Psoas muscle (tissue), 8 donors: ENCODE results near the gene CHCHD6. TPM values are rescaled to one million over a fixed set of nuclear protein-coding genes. Genes with fewer than 3 reads are reported as not detected.

ENCODE experiments used
- ATAC-seq, 4 donors: fragments of 200-7000 bp; cut with Tn5 transposase; one replicate each; pipeline ENCODE4 v1.9.1; 2020; ENCODE audit warnings: moderate library complexity in 3 of 4, mild to moderate bottlenecking in 2 of 4
- DNase-seq, 2 donors: peaks; one replicate each; pipeline ENCODE4 v3.0.0-alpha.2; 2020
- H3K27ac ChIP-seq: fragments of 200-600 bp; one replicate; pipeline ENCODE4 v1.8.0; 2022
- H3K27me3 ChIP-seq, 3 donors: fragments of 200-600 bp in 1 of 3; one replicate each; pipeline versions ENCODE4 v1.6.1 to v1.8.0; 2013 to 2022; ENCODE audit warnings: low read length in 2 of 3, mild to moderate bottlenecking in 2 of 3, moderate library complexity in 1 of 3; ENCODE audit not compliant: insufficient read depth in 3 of 3
- H3K36me3 ChIP-seq, 2 donors: fragments of 200-600 bp in 1 of 2; one replicate each; pipeline versions ENCODE4 v1.6.1 to v1.8.0; 2013 to 2022; ENCODE audit warnings: low read depth in 1 of 2, mild to moderate bottlenecking in 1 of 2, moderate library complexity in 1 of 2; ENCODE audit not compliant: insufficient read depth in 1 of 2
- H3K4me1 ChIP-seq: fragments of 200-600 bp; one replicate; pipeline ENCODE4 v1.8.0; 2022
- H3K4me3 ChIP-seq: fragments of 200-600 bp; one replicate; pipeline ENCODE4 v1.8.0; 2022; ENCODE audit warnings: mild to moderate bottlenecking
- H3K9me3 ChIP-seq: fragments of 200-600 bp; one replicate; pipeline ENCODE4 v1.8.0; 2022
- WGBS, 3 donors: extraction: QIAGEN DNeasy Blood & Tissue Kit; methylation state at CpG; one replicate each; pipeline versions ENCODE4 v1.1.6 to v1.1.7; 2013; 5-methylcytosine and 5-hydroxymethylcytosine counted together
- intact Hi-C, 2 donors: fragments of 100-400 bp; cut with DNase I; formaldehyde crosslinking; loops; one replicate each; pipeline versions ENCODE4 v1.11.0 to v1.14.2; 2022
- polyA plus RNA-seq, 3 donors: library from polyadenylated mRNA; stranded (reverse); fragments of 200-250 nt; gene quantifications; one replicate each; pipeline ENCODE4 v1.2.3, GENCODE V29; 2013
- total RNA-seq, 4 donors: library from RNA; stranded (reverse); fragmentation: NEBNext Ultra II Directional in 2 of 4; extraction: Animal tissue kit (Norgen Biotek cat#: 25700) in 2 of 4; gene quantifications; one replicate each; pipeline versions ENCODE4 v1.2.1 to v1.2.4, GENCODE V29; 2021 to 2023
- TF ChIP-seq, protein P1 (sequence below): fragments of 200-600 bp; IDR thresholded peaks from one replicate; pipeline ENCODE4 v1.8.0; 2022; ENCODE audit warnings: antibody characterized with exemption
- donor health status: healthy with polysubstance abuse.
- donor health status: DM: no; HTN: no; CAD: no; lungs with moderate emphysema.
- donor health status: Bipolar disorder and iron deficiency.
- donor health status: healthy.
- donor health status: DM: yes; HTN: yes; CAD: no.
- donor health status: DM: no; HTN: no; CAD: no.
- donor health status: DM: no; HTN: no; CAD: no.
- donor health status: DM: yes; HTN: yes; CAD: no.

Gene CHCHD6
- total and polyA plus RNA-seq, 7 donors = 2.4 to 13.8 (median 3.5) TPM

DNA sequence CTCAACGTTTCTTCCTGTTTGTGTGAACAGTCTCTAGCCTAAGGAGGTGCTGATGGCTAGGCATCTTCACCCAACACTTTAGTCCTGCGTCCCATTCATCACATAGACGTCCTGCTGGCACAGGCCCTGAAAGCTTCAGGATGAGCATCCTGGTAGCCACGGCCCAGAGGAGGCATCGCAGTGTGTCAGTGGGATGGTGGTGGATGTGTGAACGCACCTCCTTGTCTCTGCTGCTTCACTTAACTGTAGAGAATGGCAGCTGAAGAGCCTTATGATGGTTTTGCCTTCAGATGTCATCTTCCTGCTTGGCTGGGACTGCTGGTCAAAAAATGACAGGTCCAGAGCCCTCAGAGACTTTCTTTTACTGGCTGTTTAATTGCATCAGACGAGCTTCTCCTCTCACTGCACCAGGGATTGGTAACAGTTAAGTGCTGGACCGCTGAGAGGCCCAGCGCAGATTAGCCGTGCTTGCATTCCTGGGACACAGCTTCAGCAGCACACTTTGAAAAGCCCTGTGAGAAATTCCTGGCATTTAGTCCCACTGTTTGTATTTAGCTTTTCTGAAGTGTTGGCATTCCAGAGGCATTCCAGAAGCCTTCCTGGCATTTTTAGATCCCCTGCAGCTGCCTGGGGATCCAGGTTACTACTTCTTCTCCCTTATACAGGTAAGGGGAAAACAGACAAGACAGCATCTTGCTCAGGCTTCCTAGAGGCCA, 146.5 kb downstream of the CHCHD6 start:
- intact Hi-C loops = no loop called here
- no peaks in the 10 kb centered on the region for H3K9me3 ChIP-seq
- peak in 1 of 4 donors; percentile 41 for ATAC-seq
- H3K27ac ChIP-seq = no peak overlapping the region
- TF ChIP-seq, protein P1, sequence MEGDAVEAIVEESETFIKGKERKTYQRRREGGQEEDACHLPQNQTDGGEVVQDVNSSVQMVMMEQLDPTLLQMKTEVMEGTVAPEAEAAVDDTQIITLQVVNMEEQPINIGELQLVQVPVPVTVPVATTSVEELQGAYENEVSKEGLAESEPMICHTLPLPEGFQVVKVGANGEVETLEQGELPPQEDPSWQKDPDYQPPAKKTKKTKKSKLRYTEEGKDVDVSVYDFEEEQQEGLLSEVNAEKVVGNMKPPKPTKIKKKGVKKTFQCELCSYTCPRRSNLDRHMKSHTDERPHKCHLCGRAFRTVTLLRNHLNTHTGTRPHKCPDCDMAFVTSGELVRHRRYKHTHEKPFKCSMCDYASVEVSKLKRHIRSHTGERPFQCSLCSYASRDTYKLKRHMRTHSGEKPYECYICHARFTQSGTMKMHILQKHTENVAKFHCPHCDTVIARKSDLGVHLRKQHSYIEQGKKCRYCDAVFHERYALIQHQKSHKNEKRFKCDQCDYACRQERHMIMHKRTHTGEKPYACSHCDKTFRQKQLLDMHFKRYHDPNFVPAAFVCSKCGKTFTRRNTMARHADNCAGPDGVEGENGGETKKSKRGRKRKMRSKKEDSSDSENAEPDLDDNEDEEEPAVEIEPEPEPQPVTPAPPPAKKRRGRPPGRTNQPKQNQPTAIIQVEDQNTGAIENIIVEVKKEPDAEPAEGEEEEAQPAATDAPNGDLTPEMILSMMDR = no peak
- WGBS, 3 donors = 55 to 71% (median 64%) methylated on average over 10 of the region's 10 CpGs
- H3K27me3 ChIP-seq = no peaks in the 10 kb centered on the region
- H3K36me3 ChIP-seq = no peaks in the 10 kb centered on the region
- H3K4me1 ChIP-seq = peaks cover 5% of the 10 kb centered on the region
- H3K4me3 ChIP-seq = no peak overlapping the region
- no peak for DNase-seq

DNA sequence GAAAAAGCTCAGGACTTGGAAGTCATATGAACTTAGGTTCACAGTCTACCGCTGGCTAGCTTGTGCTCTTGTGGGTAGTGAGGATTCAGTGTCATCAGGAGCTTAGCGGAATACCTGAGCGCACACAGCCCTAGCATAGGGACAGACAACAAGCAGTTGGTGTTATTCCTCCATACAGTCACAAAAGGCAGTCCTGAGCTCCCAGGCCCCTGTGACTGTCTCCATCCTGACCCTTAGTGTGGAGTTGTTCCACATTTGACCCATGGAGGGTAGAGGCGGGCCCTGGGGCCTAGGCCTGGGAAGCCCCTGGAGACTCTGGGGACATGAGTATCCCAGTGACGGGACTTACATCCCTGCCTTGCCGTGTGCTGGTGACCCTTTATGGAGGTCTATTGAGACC, 147.3 kb downstream of the CHCHD6 start:
- ATAC-seq (no peak), DNase-seq (no peak)
- Histone ChIP-seq H3K4me3 (no peak overlapping the region), H3K27me3 (no peaks in the 10 kb centered on the region), H3K4me1 (peaks cover 5% of the 10 kb centered on the region), H3K36me3 (no peaks in the 10 kb centered on the region), H3K27ac (no peak overlapping the region), H3K9me3 (no peaks in the 10 kb centered on the region)
- TF ChIP-seq, protein P1 = no peak
- intact Hi-C loops = no loop called here
- 94 to 97% (median 94%) methylated on average over 6 of the region's 6 CpGs for whole genome bisulfite sequencing, 3 donors

DNA sequence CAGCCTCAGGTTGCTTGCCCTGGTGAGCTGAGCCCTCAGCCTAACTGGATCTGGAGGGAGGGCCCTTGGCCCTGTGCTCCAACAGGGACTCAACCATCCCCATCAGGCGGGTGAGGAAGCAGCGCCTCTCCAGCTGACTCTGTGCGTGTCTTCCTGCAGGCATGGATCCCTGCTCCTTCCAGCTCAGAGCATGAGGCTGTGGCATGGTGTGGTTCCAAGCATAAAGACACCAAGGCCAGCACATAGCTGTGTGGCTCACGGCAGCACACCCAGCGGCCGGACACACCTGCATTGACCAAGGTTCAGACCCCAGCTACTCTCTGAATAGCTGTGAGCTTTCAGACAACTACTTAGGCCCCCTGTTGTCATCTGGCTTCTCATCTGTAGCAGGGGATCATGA, 147.9 kb downstream of the CHCHD6 start:
- TF ChIP-seq, protein P1 = no peak
- H3K27ac ChIP-seq = no peak overlapping the region
- no peak for ATAC-seq
- 98 to 99% (median 98%) methylated on average over 6 of the region's 6 CpGs for WGBS, 3 donors
- peaks cover 5% of the 10 kb centered on the region for H3K4me1 ChIP-seq
- no peaks in the 10 kb centered on the region for H3K9me3 ChIP-seq
- no peaks in the 10 kb centered on the region for H3K27me3 ChIP-seq
- intact Hi-C loops = no loop called here
- H3K4me3 ChIP-seq = no peak overlapping the region
- no peak for DNase-seq
- H3K36me3 ChIP-seq = no peaks in the 10 kb centered on the region

DNA sequence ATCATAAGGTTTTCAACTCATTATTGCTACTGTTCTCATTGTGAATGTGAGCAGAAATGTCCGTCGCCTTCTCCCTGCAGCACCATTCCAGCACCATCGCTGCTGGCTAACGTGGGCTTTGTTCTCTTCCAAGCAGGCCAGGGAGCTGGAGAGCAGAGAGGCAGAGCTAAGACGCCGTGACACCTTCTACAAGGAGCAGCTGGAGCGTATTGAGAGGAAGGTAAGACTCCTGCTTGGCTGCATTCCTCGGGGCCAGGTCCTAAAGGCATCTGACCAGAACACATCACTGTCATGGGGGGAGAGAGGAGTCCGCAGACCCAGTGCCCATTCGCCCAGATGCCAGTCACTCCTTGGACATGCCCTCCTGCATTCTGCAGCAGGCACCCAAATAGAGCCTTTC, 148.5 kb downstream of the CHCHD6 start:
- no peaks in the 10 kb centered on the region for H3K9me3 ChIP-seq
- no peak for DNase-seq
- H3K4me1 ChIP-seq = peaks cover 5% of the 10 kb centered on the region
- no peak overlapping the region for H3K4me3 ChIP-seq
- H3K27ac ChIP-seq = no peak overlapping the region
- no peaks in the 10 kb centered on the region for H3K27me3 ChIP-seq
- ATAC-seq = no peak
- intact Hi-C loops = no loop called here
- TF ChIP-seq, protein P1 = no peak
- H3K36me3 ChIP-seq = no peaks in the 10 kb centered on the region
- WGBS, 3 donors = 93 to 94% (median 93%) methylated on average over 10 of the region's 10 CpGs

DNA sequence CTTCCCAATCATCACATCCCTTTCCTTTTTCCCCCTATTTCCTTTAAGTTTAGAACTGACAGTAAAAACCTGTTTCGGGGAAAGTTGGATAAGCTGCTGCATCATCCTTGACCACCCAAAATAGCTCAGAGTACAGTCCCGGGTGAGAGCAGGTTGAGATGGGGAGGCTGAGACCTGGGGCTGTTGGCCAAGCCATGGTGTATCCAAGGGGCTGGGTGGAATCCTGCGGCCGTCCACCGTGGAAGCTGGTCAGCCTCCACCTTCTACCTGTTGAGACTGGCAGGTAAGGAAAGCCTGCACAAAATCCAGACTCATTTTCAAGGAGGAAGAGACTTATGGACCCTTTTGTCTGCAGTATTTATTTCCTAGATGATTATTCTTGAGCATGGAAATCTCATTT, 150.6 kb downstream of the CHCHD6 start:
- 86 to 92% (median 89%) methylated on average over 5 of the region's 5 CpGs for WGBS, 3 donors
- H3K4me1 ChIP-seq = peaks cover 15% of the 10 kb centered on the region
- H3K27me3 ChIP-seq = no peaks in the 10 kb centered on the region
- H3K4me3 ChIP-seq = no peak overlapping the region
- TF ChIP-seq, protein P1 = no peak
- H3K27ac ChIP-seq = no peak overlapping the region
- ATAC-seq = no peak
- intact Hi-C loops = no loop called here
- no peaks in the 10 kb centered on the region for H3K36me3 ChIP-seq
- DNase-seq = no peak
- H3K9me3 ChIP-seq = no peaks in the 10 kb centered on the region
